HG03135 (cell line): ENCODE data around the gene MCRIP1.
"Not testable (repeated sequence)": the region's sequence is repeated elsewhere in the genome, so short reads cannot be mapped to it uniquely, and the experiment has no call there.

ENCODE experiments used
- ATAC-seq: cut with Tn5 transposase; IDR thresholded peaks from one replicate; pipeline ENCODE4 v1.9.1; 2021; ENCODE audit warnings: mild to moderate bottlenecking, moderate library complexity; ENCODE audit not compliant: unreplicated experiment

MCRIP1 gene

GRCh38 chr17:81841866-81842265 is 8.8 kb upstream of the MCRIP1 start:
- no peak for ATAC-seq

GRCh38 chr17:81840826-81841778 is 8.0 kb upstream of the MCRIP1 start:
- ATAC-seq: no peak

- not testable (repeated sequence) for ATAC-seq
These were observed 7.0 kb upstream of the MCRIP1 start for GRCh38 chr17:81840059-81840458.

- ATAC-seq: no peak
These were observed 6.2 kb upstream of the MCRIP1 start for GRCh38 chr17:81839301-81839700.

GRCh38 chr17:81838753-81839255 is 5.7 kb upstream of the MCRIP1 start:
- ATAC-seq: no peak

- no peak for ATAC-seq
These were observed 4.5 kb upstream of the MCRIP1 start for GRCh38 chr17:81837641-81838040.

- no peak for ATAC-seq
These were observed 1.8 kb upstream of the MCRIP1 start, which contains the start of gene PPP1R27 for GRCh38 chr17:81834831-81835267. TSS of gene PPP1R27 (minus strand) at chr17:81835050. CDS start at chr17:81834953, 97 bp downstream.

- ATAC-seq: no peak
These were observed 1.1 kb upstream of the MCRIP1 start for GRCh38 chr17:81833921-81834830.

- peak; percentile 16 for ATAC-seq
These were observed 407 bp downstream of the MCRIP1 start for GRCh38 chr17:81832608-81833159.

GRCh38 chr17:81831957-81832607 is 1.0 kb downstream of the MCRIP1 start:
- peak; percentile 4 for ATAC-seq

- no peak for ATAC-seq
These were observed 1.5 kb downstream of the MCRIP1 start for GRCh38 chr17:81831563-81831956.

- ATAC-seq: no peak
These were observed 3.2 kb downstream of the MCRIP1 start for GRCh38 chr17:81829858-81830257.

GRCh38 chr17:81828656-81829055 is 4.4 kb downstream of the MCRIP1 start:
- no peak for ATAC-seq

- no peak for ATAC-seq
These were observed 7.1 kb downstream of the MCRIP1 start for GRCh38 chr17:81825841-81826466.

- no peak for ATAC-seq
These were observed 8.5 kb downstream of the MCRIP1 start for GRCh38 chr17:81824595-81824994.

- no peak for ATAC-seq
These were observed 9.1 kb downstream of the MCRIP1 start for GRCh38 chr17:81823820-81824550.

- ATAC-seq: no peak
These were observed 9.9 kb downstream of the MCRIP1 start for GRCh38 chr17:81822996-81823819.

GRCh38 chr17:81822312-81822637 is 10.8 kb downstream of the MCRIP1 start:
- no peak for ATAC-seq
